ENCODE data around the gene NKAP.
"Not testable (repeated sequence)": the region's sequence is repeated elsewhere in the genome, so short reads cannot be mapped to it uniquely, and the experiment has no call there.

NKAP gene

DNA sequence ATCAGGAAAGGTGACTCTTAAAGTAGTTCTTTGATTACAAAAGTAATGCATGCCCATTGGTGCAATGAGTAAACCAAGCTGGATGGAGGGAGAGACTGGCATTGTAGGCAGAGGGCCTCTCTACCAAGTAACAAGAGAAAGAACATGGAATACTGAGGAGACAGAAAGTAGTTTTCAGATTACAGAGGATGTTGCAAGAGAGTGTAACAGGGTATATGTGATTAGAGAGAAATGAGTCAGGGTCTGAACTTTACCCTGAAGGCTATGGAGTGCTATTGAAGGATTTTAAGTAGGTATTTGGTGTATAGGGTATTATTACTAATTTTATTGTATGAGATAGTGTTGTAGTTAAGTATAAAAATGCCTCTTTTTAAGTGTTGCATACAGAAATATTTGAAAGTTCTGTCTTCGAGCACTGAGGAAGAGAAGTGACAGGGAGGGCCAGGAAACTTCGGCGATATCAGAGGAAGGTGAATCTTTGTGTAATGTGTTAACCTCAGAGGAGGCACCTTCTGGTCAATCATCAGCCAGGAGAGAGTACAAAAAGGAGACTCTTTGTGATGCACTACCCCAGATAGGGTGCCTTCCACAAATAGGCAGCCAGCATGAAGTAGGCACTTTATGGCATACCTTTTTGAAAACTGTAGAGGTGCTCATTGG, 8.2 kb downstream of the NKAP start:
- no peak for DNase-seq

DNA sequence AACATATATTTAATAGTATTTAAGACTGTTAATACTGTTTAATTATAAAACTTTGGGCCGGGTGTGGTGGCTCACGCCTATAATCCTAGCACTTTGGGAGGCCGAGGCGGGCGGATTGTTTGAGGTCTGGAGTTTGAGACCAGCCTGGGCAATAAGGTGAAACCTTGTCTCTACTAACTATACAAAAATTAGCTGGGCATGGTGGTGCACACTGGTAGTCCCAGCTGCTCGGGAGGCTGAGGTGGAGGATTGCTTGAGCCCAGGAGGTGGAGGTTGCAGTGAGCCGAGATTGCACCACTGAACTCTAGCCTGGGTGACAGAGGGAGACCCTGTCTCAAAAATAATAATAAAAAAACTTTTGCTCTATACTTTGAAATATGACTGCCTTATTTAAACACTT, 21.2 kb downstream of the NKAP start:
- not testable (repeated sequence) for DNase-seq

DNA sequence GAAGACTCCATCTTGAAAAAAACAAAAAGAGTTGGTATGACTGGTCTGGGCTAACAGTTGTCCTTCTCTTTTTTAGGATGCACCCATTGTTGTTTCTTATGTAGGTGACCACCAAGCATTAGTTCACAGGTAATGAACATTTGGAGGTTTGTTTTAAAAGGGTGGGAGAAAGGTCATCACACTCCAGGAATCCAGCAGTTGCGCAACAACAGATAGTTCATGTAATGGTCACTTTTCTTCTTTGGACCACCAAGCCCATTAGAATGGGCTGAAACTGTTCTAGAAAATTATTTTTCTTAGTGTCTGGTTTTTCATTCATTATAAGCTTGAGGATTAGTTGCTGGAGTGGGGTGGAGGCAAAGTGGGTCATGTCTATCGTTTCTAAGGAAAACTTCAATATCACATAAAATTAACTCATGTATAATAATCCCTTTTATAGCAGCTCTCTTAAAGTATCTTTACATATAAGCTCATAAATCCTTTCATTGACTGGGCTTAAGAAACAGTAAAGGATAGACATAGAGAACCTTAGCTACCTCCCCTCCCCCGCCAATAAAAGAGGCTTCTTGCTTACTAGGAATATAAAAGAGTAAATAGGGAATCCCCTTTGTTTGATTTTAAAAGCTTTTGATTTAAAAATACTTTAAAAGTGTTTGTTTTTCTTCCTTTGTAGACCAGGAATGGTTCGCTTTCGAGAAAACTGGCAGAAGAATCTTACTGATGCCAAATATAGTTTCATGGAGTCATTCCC, 23.5 kb downstream of the NKAP start:
- no peak for DNase-seq

DNA sequence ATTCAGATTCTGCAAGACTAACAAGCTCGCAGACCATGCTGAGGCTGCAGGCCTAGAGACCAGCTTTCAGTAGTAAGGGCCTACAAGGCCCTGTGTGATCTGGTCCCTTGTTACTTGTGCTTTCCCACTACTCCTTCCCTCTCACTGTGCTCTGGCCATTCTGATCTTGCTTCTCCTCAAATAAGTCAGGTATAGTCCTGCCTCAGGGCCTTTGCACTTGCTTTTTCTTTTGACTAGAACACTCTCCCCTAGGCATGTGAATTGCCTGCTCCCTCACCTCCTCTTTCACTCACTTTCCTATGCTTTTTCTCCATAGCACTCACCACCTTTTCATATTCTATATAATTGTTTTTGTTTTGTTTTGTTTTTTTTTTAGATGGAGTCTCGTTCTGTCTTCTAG, 25.7 kb downstream of the NKAP start:
- no peak for DNase-seq

DNA sequence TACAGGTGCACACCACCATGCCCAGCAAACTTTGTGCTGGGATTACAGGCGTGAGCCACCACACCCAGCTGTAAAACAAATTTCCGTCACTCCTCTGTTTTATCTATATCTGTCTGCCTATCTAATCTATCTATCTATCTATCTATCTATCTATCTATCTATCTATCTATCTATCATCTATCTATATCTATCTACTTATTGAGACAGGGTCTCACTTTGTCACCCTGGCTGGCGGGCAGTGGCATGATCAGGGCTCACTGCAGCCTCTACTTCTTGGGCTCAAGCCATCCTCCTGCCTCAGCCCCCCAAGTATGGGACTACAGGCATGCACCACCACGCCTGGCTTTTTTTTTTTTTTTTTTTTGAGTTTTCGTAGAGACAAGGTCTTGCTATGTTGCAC, 27.2 kb downstream of the NKAP start:
- DNase-seq, result no peak

DNA sequence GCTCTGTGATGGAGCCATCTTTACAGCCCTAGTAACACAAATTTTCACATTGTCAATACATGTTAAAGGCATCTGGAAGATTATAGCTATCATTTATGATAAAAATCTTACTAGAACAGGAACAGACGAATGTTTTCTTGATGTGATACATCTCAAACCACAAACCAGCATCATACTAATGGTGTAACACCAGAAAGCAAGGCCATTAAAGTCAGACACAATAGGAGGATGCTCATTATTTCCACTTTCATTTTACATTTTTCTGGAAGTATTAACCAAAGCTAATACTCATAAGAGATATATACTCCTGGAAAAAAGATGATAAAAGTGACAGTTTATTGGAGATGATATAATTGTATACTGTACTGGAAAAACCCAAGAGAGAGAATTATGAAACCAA, 42.6 kb downstream of the NKAP start:
- no peak for DNase-seq

DNA sequence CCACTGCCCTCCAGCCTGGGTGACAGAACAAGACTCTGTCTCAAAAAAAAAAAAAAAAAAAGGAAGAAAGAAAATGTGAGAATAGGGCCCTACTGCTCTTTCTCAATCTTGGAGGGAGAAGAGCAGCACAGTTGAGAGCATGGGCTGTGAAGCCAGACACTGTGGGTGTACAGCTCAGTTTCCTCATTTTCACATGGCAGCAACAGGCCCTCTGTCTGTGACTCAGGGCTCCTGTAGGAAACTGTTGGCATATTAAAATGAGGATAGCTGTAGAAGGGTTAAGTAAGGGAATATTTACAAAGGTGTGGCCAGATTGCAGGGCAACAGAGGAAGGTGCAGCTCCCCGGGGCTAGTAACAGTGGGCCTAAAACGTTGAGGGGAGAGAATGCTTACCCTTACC, 44.4 kb downstream of the NKAP start:
- DNase-seq, result no peak

DNA sequence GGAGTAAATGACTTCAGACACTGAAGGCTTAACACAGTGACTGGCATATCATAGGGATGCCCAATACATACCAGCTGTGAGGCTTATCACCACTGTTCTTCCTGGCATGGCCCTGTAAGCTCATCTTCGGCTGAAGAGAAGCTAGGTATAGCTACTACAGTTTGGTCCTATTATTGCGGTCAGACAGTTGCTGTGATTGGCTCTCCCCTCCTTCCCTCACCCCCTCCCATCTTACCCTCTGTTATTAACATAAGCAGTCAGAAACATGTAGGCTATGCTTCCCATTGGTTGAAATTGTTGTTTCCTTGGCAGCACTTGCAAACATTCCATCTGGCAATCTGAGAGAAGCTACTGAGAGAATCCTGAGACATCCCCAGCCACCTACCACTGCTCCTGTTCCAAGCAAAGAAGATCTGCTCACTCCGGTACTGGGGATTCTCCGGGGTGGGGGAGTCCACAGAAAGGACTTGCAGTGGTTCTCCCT, 47.7 kb downstream of the NKAP start, which contains the start of gene AKAP14:
Gene AKAP14 (plus strand): TSS at position 51 of the 484 bp plus-strand sequence. CDS start 7,331 bp downstream, outside the sequence.
- DNase-seq, result no peak

DNA sequence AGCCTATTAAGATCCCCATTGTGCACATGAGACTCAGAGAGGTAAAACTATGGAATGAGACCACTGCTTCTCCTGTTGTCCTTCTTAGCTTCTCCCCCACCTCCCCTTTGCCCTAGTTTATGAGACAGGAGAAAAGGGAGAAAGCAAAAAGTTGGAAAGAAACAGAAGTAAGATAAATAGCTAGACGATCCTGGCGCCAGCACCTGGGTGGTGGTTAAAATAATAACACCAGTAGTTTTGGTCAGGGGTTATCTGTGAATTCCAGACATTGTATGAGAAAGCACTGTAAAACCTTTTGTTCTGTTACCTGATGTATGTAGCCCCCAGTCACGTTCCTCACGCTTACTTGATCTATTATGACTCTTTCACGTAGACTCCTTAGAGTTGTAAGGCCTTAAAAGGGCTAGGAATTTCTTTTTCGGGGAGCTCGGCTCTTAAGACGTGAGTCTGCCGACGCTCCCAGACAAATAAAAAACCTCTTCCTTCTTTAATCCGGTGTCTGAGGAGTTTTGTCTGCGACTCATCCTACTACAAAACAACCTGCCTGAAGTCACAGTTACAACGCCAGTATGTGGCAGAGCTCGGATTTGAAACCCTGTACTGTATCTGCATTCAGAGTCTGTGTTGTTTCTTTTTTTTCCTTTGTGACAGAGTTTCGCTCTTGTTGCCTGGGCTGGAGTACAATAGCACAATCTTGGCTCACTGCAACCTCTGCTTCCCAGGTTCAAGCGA, 51.4 kb downstream of the NKAP start:
- not testable (repeated sequence) for DNase-seq

DNA sequence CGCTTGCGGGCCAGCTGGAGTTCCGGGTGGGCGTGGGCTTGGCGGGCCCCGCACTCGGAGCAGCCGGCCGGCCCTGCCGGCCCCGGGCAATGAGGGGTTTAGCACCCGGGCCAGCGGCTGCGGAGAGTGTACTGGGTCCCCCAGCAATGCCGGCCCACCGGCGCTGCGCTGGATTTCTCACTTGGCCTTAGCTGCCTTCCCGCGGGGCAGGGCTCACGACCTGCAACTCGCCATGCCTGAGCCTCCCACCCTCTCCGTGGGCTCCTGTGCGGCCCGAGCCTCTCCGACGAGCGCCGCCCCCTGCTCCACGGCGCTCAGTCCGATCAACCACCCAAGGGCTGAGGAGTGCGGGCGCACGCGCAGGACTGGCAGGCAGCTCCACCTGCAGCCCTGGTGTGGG, 52.9 kb downstream of the NKAP start:
- DNase-seq, result not testable (repeated sequence)

DNA sequence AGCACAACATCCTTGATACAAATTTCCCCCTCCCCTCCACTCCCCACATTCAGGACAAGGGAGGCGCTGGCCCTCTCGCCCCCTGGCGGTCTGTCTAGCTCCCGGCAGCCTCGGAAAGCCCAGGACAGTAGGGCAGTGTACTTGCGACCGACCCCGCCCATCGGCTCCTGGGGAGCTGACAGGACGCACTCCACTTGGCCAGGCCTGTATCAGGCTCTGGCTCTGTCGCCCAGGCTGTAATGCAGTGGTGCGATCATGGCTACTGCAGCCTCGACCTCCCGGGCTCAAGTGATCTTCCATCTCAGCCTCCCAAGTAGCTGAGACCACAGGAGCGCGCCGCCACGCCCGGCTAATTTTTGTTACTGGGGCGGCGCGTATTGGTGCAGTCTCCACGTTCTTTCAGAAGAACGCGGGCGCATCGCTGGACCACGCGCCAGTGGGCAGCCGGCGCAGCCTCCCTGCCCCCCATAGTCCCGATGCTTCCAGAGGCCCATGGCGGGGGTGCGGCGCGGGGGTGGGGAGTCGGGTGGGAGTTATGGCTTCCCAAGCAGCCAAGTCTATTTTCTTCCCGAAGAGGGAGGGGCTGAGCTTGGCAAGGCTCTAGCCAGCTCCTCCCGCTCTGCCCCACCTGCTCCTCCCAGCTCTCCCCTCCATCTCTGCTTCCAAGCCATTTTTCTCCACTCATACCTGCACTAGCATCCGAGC, 55.7 kb downstream of the NKAP start:
- DNase-seq, result peak; percentile 59

DNA sequence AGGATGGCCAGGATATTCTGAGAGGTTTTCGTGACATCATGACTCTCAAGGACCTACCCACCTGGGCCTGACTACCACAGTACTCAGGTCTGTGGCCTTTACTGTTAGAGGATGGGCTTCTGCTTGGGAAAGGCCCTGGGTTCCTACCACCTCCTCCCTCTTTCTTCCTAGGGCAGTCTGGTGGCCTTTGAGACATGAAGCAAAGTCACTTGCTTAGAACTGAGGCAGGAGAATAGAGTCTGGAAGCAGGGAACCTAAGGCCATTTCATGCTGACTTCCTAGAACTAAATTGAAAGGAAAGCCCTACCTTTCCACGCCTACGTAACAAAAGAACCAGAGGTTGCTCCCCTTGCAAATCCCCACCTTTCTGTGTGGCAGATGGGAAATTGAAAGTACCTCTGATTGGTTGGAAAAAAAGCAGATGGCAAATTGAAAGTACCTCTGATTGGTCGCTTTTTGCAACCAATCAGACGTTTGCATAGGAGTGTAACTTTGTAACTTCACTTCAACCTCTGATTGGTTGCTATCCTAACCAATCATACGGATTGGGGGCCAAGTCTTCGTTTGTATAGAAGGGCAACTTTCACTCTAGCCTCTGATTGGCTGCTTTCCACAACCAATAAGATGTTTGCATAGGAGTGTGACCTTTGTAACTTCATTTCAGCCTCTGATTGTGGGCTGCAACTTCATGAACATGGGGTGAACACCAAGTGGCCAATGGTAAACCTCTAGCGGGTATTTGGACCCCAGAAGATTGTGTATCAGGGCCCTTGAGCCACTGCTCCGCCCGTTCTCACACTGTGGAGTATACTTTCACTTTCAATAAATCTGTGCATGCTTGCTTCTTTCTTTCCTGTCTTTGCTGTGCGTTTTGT, 57.8 kb downstream of the NKAP start:
- peak; percentile 31 for DNase-seq

DNA sequence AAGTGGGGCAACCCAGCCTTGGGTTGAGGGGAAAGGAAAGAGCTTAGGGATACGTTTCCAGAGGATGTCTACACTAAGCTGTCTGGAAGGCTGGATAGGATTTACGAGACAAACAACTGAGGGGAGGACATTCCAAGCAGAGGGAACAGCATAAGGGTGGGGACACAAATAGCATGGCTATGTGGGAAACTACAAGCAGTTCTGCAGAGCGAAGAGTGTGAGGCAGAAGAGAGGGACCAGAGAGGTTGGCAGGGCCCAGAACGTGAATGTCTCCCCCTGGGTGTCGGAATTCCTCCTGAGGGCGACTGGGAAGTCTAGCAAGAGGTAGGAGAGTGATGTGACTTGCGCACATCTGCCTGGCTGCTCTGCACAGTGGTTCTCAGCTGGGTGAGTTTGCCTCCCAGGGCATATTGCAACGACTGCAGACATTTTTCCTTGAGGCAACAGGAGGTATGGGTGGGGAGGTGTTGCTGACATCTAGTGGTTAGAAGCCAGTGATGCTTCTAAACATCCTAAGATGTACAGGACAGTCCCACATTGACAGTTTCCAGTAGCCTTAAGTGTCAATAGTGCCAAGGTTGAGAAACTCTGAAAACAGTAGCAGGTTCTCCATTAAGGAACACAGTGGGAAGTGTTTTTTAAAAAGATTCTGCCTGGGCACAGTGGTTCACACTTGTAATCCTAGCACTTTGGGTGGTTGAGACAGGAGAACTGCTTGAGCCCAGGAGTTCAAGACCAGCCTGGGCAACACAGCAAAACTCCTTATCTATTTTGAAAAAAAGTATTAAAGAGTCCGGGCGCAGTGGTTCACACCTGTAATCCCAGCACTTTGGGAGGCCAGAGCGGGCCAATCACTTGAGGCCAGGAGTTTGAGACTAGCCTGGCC, 62.8 kb downstream of the NKAP start:
- peak; percentile 57 for DNase-seq

DNA sequence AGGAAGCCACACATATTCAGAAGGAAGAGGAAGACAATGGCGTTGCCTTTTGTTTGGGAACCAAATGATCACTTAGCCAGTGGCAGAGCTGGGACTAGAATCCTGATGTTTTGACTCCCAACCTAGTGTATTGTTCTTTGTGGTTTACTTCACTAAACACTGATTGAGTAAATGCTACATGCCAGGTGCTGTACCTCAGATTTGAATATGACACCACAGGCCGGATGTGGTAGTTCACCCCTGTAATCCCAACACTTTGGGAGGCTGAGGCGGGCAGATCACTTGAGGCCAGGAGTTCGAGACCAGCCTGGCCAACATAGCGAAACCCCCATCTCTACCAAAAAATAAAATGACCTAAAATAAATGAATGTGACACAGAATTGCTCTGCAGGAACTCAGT, 63.5 kb downstream of the NKAP start:
- no peak for DNase-seq

DNA sequence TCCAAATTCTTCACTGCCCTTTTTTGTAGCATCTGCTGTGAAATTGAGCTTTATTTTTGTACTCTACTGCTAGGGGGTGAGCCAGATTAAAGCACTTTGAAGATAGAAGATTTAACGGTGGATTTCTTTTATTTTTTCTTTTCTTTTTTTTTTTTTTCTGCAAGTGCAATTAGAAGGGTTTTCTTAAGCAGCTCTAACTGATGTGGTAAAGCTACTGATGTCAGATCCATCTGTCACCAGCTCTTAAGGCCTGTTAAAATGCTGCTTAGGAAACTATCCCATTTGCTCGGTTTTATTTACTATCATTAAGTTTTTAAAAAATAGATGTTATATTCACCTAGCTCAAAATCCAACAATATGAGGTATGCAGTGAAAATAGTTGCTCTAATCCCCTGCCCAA, 64.8 kb downstream of the NKAP start:
- no peak for DNase-seq

DNA sequence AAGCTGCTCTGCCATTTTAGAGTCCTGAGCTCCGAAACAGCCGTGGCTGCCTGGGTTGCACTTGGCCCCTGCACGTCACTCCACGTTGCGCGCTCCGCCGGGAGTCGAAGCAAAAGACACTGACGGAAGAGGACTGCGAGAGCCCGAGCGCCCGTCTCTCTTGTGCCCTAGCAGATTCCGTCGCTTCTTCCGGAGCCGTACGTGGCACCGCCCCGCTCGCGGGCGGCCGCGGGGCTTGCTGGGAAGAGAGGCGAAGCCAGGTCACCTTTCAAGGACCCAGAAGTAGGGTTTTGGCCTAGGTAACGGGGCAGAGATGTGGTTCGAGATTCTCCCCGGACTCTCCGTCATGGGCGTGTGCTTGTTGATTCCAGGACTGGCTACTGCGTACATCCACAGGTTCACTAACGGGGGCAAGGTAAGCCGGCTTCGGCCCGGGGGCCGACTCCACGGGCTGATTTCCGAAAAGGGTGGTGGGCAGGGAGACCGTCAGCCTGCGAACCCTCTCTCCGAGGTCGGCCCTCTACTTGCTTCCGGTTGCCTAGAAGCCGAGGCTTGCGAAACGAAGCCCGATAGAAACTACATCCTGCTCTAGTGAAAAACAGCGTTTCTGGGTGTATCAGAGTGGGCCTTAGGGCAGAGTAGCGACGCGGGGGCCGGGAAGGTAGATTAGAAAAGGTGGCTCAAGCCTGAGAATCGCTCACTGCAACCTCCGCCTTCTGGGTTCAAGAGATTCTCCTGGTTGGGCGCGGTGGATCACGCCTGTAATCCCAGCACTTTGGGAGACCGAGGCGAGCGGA, 71.8 kb downstream of the NKAP start, which contains the start of the genes NDUFA1 and RNF113A:
Gene NDUFA1 (plus strand): TSS at position 234 of the 797 bp plus-strand sequence. CDS start 80 bp downstream, at position 314.
Gene RNF113A (minus strand): TSS at position 135 of the 797 bp plus-strand sequence. CDS start 120 bp downstream, at position 15.
- DNase-seq, result peak; percentile 85

DNA sequence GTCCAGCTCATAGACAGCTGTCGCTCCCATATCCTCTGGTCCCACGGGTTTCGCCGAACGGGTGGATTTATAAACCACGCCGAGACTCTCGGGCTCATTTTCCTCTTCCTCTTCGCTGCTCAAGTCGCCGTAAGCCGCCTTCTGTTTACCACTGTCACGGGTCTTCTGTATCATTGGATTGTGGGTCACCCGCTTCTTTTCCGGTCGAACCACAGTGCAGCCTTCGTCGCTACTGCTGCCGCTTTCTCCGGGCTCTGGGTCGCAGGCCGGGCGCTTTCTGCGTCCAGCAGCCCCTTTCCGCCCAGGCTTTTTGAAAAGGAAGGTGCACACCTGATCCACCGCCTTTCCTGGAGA, 72.3 kb downstream of the NKAP start:
- no peak for DNase-seq

Measured in fibroblast of skin of scalp (primary cell).